ENCODE measurements around the gene MTCH1. TPM values are rescaled to one million over a fixed set of nuclear protein-coding genes. Genes with fewer than 3 reads are reported as not detected.
"Not testable (repeated sequence)": the region's sequence is repeated elsewhere in the genome, so short reads cannot be mapped to it uniquely, and the experiment has no call there.

Gene MTCH1
- total and polyA plus RNA-seq, 2 experiments from 2014 or later, result 290 to 533 TPM

DNA sequence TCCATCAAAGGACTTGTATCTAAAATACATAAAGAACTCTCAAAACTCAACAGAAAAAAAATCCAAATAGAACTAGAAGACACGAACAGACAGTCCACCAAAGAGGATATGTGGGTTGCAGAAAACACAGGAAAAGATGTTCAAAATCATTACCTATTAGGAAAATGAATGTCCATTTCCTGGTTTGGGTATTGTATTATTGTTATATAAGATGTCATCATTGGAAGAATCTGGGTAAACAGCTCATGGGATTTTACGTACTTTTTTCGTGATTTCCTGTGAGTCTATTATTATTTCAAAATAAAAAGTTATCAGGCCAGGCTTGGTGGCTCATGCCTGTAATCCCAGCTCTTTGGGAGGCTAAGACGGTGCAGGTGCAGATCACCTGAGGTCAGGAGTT lies 40.7 kb downstream of the MTCH1 start:
- no peaks in the 10 kb centered on the region for H3K27me3 ChIP-seq
- TF ChIP-seq, protein P1, sequence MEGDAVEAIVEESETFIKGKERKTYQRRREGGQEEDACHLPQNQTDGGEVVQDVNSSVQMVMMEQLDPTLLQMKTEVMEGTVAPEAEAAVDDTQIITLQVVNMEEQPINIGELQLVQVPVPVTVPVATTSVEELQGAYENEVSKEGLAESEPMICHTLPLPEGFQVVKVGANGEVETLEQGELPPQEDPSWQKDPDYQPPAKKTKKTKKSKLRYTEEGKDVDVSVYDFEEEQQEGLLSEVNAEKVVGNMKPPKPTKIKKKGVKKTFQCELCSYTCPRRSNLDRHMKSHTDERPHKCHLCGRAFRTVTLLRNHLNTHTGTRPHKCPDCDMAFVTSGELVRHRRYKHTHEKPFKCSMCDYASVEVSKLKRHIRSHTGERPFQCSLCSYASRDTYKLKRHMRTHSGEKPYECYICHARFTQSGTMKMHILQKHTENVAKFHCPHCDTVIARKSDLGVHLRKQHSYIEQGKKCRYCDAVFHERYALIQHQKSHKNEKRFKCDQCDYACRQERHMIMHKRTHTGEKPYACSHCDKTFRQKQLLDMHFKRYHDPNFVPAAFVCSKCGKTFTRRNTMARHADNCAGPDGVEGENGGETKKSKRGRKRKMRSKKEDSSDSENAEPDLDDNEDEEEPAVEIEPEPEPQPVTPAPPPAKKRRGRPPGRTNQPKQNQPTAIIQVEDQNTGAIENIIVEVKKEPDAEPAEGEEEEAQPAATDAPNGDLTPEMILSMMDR (IDR thresholded peaks at IDR 0.05; ENCODE audit: low read depth, low read length), result no peak
- no peaks in the 10 kb centered on the region for H3K9me3 ChIP-seq (ENCODE audit: low read depth)
- no peak for DNase-seq (ENCODE audit: low read depth in 1 of 2, low spot score in 1 of 2)
- no peak overlapping the region for H3K27ac ChIP-seq
- no peak overlapping the region for H3K4me3 ChIP-seq
- H3K36me3 ChIP-seq, result no peaks in the 10 kb centered on the region
- no peaks in the 10 kb centered on the region for H3K4me1 ChIP-seq (ENCODE audit: low read depth)

DNA sequence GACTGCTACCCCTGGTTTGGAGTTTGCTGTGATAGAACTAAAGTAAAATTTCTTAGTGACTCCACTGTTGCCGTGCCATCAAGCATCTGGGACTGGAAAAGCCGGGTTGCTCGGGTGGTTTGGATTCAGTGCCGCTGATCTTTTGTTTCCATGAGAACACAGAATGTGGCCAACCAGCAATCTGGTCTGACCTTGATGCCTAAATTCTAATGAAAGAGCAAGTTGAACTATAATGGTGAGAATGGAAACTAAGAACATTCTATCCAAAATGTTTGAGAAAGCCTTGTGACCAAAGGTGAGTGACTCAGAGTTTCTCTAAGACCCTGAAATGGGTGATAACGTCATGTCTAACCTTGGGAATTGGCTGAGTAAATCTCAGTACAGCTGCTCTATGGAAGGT lies 41.3 kb downstream of the MTCH1 start:
- TF ChIP-seq, protein P1 (IDR thresholded peaks at IDR 0.05; ENCODE audit: low read depth, low read length), result no peak
- no peak for DNase-seq (ENCODE audit: low read depth in 1 of 2, low spot score in 1 of 2)
- Histone ChIP-seq H3K9me3 (ENCODE audit: low read depth) (no peaks in the 10 kb centered on the region), H3K27ac (no peak overlapping the region), H3K4me1 (ENCODE audit: low read depth) (no peaks in the 10 kb centered on the region), H3K36me3 (no peaks in the 10 kb centered on the region), H3K4me3 (no peak overlapping the region), H3K27me3 (no peaks in the 10 kb centered on the region)

DNA sequence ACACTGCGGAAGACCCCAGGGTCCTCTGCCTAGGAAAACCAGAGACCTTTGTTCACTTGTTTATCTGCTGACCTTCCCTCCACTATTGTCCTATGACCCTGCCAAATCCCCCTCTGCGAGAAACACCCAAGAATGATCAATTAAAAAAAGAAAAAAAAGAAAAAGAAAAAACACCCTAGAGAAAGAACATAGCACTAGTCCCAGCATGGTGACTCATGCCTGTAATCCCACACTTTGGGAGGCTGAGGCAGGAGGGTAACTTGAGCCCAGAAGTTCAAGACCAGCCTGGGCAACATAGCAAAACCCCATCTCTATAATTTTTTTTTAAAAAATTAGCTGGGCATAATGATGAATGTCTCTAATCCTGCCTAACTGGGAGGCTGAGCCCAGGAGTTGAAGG lies 43.7 kb downstream of the MTCH1 start:
- H3K27me3 ChIP-seq; H3K4me1 ChIP-seq (ENCODE audit: low read depth); H3K9me3 ChIP-seq (ENCODE audit: low read depth); H3K27ac ChIP-seq; H3K36me3 ChIP-seq; H3K4me3 ChIP-seq; DNase-seq (ENCODE audit: low read depth in 1 of 2, low spot score in 1 of 2): not testable (repeated sequence)

DNA sequence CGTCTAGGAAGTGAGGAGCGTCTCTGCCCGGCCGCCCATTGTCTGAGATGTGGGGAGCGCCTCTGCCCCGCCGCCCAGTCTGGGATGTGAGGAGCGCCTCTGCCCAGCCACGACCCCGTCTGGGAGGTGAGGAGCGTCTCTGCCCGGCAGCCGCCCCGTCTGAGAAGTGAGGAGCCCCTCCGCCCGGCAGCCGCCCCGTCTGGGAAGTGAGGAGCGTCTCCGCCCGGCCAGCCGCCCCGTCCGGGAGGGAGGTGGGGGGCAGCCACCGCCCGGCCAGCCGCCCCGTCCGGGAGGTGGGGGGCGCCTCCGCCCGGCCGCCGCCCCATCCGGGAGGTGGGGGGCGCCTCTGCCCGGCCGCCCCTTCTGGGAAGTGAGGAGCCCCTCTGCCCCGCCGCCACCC lies 44.4 kb downstream of the MTCH1 start:
- not testable (repeated sequence) for H3K27me3 ChIP-seq; DNase-seq (ENCODE audit: low read depth in 1 of 2, low spot score in 1 of 2)

DNA sequence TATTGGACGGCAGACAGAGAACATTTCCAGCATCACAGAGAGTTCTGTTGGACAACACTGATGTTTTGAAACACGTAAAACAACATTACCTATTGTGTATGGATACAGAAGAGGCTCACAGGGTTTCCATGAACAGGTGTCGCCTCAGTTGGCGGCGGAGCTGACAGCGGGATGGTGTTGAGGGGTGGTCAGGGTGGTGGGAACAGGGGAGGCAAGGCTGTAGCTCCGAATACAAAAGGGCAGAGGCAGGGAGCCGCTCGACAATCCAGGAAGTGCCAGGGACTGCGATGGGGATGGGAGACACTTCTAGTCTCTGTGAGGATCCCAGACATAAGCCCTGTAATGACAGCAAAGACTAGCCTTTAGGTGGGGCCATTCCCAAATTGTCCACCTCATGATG lies 46.0 kb downstream of the MTCH1 start:
- H3K4me3 ChIP-seq, result no peak overlapping the region
- no peaks in the 10 kb centered on the region for H3K9me3 ChIP-seq (ENCODE audit: low read depth)
- H3K36me3 ChIP-seq, result no peaks in the 10 kb centered on the region
- H3K4me1 ChIP-seq (ENCODE audit: low read depth), result no peaks in the 10 kb centered on the region
- DNase-seq (ENCODE audit: low read depth in 1 of 2, low spot score in 1 of 2), result no peak
- TF ChIP-seq, protein P1 (IDR thresholded peaks at IDR 0.05; ENCODE audit: low read depth, low read length), result no peak
- H3K27me3 ChIP-seq, result no peaks in the 10 kb centered on the region
- no peak overlapping the region for H3K27ac ChIP-seq

More for the DNA sequence above, 44.4 kb downstream of the MTCH1 start:
- not testable (repeated sequence) for H3K27ac ChIP-seq; H3K36me3 ChIP-seq; H3K4me1 ChIP-seq (ENCODE audit: low read depth); H3K4me3 ChIP-seq; H3K9me3 ChIP-seq (ENCODE audit: low read depth)

DNA sequence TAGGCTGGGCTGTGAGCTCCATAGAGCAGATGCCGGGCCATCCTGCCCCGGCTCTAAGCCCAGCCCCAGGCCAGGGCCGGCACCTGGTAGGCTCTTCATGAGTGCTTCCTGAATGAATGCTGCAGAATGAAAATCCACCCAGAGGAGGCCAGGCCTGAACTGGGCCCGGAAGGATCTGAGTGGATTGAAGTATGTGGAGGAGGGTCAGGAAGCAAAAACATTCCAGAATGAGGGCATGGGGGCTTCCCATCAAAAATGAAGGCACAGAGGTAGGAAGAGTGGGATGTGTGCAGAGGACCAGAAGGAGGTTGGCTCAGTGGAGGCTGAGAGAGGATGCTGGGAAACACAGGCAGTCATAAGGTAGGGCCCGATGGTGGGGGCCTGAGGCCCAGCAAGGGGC lies 47.0 kb downstream of the MTCH1 start:
- not testable (repeated sequence) for H3K36me3 ChIP-seq; H3K4me3 ChIP-seq; DNase-seq (ENCODE audit: low read depth in 1 of 2, low spot score in 1 of 2); H3K27ac ChIP-seq; H3K9me3 ChIP-seq (ENCODE audit: low read depth); H3K27me3 ChIP-seq; H3K4me1 ChIP-seq (ENCODE audit: low read depth)

DNA sequence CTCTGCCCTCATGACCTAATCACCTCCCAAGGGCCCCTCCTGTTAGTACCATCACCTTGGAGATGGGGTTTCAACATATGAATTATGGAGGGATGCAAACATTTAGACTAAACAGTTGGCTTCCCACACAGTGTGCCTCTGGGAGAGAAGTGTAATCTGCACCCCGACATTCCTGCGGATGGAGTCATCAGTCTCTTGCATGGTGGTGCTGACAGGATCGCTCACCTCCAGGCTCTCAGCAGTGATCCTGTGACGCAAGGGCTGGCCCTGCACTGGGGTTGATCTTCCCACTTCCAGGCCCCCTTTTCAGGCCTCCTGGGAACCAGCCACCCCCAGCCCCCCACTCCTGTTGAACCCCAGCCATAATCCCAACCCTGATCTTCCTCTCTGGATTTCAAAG lies 47.5 kb downstream of the MTCH1 start:
- no peaks in the 10 kb centered on the region for H3K27me3 ChIP-seq
- H3K36me3 ChIP-seq, result no peaks in the 10 kb centered on the region
- TF ChIP-seq, protein P1 (IDR thresholded peaks at IDR 0.05; ENCODE audit: low read depth, low read length), result no peak
- no peak overlapping the region for H3K4me3 ChIP-seq
- no peaks in the 10 kb centered on the region for H3K9me3 ChIP-seq (ENCODE audit: low read depth)
- no peak overlapping the region for H3K27ac ChIP-seq
- no peaks in the 10 kb centered on the region for H3K4me1 ChIP-seq (ENCODE audit: low read depth)
- peak in 1 of 2 donors; percentile 93 for DNase-seq (ENCODE audit: low read depth in 1 of 2, low spot score in 1 of 2)
